Breast epithelium (tissue), 3 donors: ENCODE measurements around the gene TM4SF4.

Experiments used
- CTCF ChIP-seq, 3 donors: fragments of 450-650 bp; IDR thresholded peaks; one replicate each; pipeline ENCODE4 v1.5.1; 2016 to 2017; ENCODE audit warnings: antibody characterized with exemption in 3 of 3, mild to moderate bottlenecking in 3 of 3, moderate library complexity in 3 of 3
- POLR2A ChIP-seq: fragments of 450-650 bp; IDR thresholded peaks from one replicate; pipeline ENCODE4 v1.6.1; 2016; ENCODE audit warnings: antibody characterized with exemption, mild to moderate bottlenecking, moderate library complexity

- TF ChIP-seq CTCF (IDR thresholded peaks at IDR 0.05): no peak
- TF ChIP-seq POLR2A: no peak
These were observed 59.6 kb downstream of the TM4SF4 start for GRCh38 chr3:149534082-149534481.
